UCSD-AML1 (cell line): ENCODE results near the gene FAM13A.

Experiments used
- DNase-seq: peaks from one replicate; lab custom pipeline; 2025; ENCODE audit not compliant: unreplicated experiment; lab: John Stamatoyannopoulos, UW

The FAM13A gene

DNA sequence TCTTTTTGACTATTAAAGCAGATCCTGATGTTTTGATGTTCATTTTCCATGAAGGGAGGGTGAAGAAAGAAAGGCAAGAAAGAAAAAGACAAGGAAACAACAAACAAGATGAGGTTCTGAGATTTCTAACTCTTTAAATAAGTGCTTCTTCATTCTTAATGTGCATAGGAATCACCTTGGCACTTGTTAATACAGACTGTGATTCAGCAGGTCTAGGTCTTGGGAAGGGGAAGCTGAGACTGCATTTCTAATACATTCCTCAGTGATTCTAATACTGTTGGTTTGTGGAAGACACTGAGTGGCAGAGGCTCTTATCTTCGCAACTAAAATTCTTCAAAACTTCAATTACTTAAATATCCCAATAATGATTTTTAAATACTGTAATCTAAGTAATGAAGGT, 264.2 kb downstream of the FAM13A start:
- no peak for DNase-seq

DNA sequence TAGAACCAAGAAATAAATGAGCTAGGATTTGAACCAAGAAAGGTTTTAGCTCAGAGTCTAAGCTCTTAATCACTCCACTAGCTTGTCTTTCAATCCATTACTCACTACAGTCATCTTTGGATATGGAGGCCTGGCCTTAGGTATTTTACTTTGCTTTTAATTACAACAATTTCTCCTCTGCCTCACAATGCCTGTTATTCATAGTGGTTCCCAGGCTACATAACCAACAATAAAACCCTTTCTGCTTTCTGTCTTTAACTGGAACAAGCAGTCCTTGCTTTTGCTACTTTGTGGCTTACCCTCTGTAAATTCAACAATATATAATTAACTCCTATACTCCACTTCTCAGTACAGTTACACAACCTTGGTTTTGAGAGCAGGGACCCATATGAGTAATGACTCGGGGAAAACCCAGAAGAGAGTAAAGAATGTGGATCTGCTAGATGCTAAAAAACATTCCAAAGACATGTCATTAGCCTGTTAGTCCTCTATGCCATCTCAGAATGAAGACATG, 264.7 kb downstream of the FAM13A start:
- no peak for DNase-seq

- no peak for DNase-seq
These were observed 265.7 kb downstream of the FAM13A start for GRCh38 chr4:88791274-88791673.

DNA sequence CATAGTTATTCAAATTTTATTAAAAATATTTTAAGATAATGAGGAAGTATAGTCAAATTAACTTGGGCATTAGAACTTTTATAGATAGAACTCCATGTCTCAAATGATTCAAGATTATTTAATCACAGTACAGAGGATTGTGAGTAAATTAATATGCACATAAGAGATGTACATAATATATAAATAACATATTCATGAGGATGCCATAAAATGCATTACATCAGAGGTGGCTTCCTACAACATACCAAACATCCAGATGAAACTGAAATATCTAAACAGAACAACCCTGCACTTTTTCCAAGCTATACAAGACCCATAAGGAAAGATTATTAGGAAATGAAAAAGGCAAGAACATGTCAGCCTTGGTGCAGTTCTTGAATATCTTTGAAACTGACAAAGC, 268.1 kb downstream of the FAM13A start:
- DNase-seq, result no peak

DNA sequence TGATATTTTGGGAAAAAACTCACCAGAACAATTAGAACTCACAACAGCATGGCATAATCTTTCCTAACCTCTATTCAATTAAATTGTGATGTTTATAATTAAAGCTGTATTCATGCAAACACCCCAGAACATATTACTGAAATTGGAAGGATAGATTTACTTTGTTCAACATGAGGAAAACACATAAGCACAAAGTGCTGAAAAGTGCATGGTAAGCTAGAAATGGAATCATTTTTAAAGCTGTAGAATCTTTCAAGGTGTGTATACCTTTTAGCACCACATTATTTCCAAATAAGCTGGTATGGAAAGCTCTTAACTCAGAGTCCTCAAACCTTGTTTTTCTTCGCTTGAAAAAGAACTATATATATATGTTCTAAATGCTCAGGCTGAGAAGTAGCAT, 268.6 kb downstream of the FAM13A start:
- no peak for DNase-seq

- DNase-seq, result no peak
These were observed 271.0 kb downstream of the FAM13A start for GRCh38 chr4:88786011-88786410.

- no peak for DNase-seq
These were observed 276.6 kb downstream of the FAM13A start for GRCh38 chr4:88780389-88780788.

GRCh38 chr4:88779431-88779830, 277.6 kb downstream of the FAM13A start:
- DNase-seq, result no peak

GRCh38 chr4:88775529-88775928, 281.5 kb downstream of the FAM13A start:
- no peak for DNase-seq

DNA sequence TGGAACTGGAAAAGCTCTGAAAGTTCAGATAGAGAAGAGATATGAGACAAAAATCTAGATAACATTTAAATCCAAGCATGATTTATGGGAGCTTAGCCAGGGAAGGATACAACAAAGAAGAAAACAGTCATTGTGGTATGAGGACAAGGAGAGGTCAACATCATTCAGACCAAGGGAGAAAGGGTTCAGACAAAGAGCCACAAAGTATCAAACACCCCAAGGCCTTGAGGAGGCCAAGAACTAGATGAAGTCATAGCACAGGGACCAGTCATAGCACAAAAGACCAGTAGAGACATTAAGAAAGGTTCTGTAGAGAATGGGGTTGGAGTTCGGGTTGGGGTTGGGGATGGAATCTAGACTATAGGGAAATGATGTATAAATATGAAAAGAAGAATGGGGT, 282.0 kb downstream of the FAM13A start:
- DNase-seq, result no peak

GRCh38 chr4:88771883-88772450, 285.0 kb downstream of the FAM13A start:
- no peak for DNase-seq

- no peak for DNase-seq
These were observed 291.3 kb downstream of the FAM13A start for GRCh38 chr4:88765729-88766128.

DNA sequence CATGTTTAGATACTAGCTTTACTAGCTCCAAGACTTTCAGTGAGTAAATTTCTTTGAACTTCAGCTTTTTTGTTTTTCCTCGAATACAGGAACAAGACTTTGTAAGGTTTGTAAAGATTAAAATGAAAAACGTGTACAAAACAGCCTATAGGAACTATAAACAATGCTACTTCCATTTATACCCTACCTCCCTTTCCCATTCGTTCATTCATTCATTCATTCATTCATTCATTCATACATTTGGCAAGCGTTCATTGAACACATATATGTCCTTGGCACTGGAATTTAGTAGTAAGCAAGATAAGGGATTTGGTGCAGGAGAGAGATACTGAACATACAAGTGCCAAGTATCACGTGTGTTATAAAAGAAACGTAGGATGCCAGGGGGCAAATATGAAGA, 293.9 kb downstream of the FAM13A start:
- DNase-seq, result no peak

GRCh38 chr4:88761861-88762523, 295.0 kb downstream of the FAM13A start:
- no peak for DNase-seq

- no peak for DNase-seq
These were observed 295.6 kb downstream of the FAM13A start for GRCh38 chr4:88761342-88761741.

DNA sequence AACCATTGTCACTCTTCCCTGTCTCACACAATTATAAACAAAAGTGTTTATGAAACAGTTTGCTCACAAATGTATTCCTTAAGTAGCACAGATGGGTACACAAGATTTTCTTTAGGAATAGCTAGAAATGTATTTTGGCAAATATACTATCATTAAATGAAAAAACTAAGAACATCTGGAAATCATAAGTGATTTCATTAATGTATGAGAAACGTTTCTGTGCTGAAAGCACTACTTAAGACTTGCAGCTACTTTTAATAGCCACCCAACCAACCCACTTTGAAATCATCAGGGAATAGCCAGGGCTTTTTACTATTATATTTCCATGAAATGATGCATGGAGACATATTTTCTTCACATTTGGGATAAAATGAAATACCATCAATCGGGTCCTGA, 297.1 kb downstream of the FAM13A start:
- DNase-seq, result no peak

DNA sequence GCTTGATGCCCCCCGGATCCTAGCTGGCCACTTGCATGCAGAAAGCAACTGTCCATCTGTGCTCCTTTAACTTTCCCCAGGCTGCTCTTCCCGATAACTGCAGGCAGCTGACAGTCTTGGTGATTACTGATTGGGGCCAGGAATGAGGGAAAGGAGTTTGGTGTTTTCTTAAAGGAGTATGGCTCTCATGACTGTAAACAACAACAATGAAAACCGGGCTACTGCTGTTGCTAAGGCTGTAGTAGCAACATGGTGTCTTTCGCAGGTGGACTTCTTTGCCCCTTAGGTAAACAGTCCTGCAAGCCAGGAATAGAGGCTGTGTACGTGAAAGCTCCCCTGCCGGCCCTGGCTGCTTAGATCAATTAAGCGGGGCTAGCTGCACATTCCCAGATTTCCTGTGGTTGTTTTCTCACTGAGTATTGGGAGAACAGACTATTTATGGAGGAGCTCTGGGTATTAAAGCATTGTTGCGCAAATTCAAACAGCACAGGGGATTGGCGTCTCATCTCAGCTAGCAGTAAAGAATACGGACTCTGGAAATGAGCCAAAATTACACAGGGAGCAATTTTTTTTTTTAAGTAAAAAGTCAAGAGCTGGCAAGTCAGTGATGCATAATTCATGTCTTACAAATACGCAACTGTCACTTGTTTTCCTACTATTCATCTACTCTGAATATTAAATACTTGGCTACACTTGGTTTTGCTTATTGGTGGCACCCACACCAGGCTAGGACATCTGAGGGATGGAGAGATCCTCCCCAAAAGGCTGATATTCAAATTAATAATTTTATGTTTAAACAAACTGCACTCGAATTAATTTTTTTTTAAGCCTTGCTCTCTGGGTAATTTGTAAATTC, 297.7 kb downstream of the FAM13A start:
- no peak for DNase-seq

GRCh38 chr4:88758264-88758663, 298.7 kb downstream of the FAM13A start:
- DNase-seq, result no peak

GRCh38 chr4:88757776-88758175, 299.2 kb downstream of the FAM13A start:
- DNase-seq, result no peak

DNA sequence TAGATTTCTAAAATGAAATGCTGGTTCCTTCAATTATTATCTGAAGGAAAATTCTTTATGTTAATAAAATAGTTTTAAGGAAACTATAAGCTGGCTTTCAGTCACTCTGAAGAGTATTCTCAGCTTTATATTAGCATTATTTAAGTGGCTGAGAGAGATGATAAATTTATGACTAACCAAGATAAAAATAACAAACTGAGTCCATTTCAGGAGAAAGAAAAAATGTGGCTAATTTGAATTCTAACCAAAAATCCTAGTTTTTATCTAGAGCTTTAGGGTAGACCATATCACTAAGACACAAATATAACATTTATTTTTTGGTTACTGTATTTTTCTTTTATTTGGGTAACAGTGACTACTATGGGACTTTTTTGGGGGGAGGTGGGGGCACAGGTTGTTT, 299.9 kb downstream of the FAM13A start:
- no peak for DNase-seq

- no peak for DNase-seq
These were observed 300.8 kb downstream of the FAM13A start for GRCh38 chr4:88756149-88756548.

DNA sequence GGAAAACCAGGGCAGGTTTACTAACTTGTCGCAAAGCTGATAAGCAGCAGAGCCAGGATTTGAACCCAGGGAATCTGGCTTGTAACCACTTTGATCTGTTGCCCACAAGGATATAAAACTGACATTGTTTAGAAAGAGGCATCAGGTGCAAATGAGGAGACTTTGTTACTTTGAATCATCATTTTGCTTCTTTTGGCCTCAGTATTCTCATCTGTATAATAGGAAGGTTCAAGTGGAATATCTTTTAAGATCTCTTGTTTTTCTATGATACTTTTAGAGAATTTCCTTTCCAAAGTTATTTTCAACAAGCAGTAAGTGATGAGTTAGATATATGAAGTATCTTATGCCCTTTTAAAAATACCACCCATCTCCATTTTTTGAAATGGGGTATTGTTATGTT, 301.5 kb downstream of the FAM13A start:
- DNase-seq, result no peak
